DMS153 treated with DMSO at 0.1 percent for 48 hours (cell line): ENCODE results near the gene ATRNL1.

Experiments
- DNase-seq: peaks from one replicate; lab custom pipeline; 2025; ENCODE audit not compliant: unreplicated experiment; lab: John Stamatoyannopoulos, UW

Gene ATRNL1

GRCh38 chr10:115093286-115093775, at the start of gene ATRNL1:
Gene ATRNL1 (plus strand): TSS chr10:115093365. CDS start chr10:115093751, 386 bp downstream.
- DNase-seq = peak; percentile 41

GRCh38 chr10:115043719-115044118, 49.4 kb upstream of the ATRNL1 start:
- DNase-seq = no peak

- DNase-seq = no peak
These were observed 48.3 kb upstream of the ATRNL1 start for GRCh38 chr10:115044891-115045290.

- DNase-seq = no peak
These were observed 47.7 kb upstream of the ATRNL1 start for GRCh38 chr10:115045499-115045898.

GRCh38 chr10:115046686-115047236, 46.4 kb upstream of the ATRNL1 start:
- no peak for DNase-seq

- no peak for DNase-seq
These were observed 45.5 kb upstream of the ATRNL1 start for GRCh38 chr10:115047705-115048104.

GRCh38 chr10:115049318-115049717, 43.8 kb upstream of the ATRNL1 start:
- no peak for DNase-seq

- DNase-seq = no peak
These were observed 43.2 kb upstream of the ATRNL1 start for GRCh38 chr10:115049960-115050359.

- DNase-seq = no peak
These were observed 42.7 kb upstream of the ATRNL1 start for GRCh38 chr10:115050375-115051010.

GRCh38 chr10:115051216-115051615, 41.9 kb upstream of the ATRNL1 start:
- DNase-seq = no peak

- DNase-seq = no peak
These were observed 40.9 kb upstream of the ATRNL1 start for GRCh38 chr10:115052226-115052625.

GRCh38 chr10:115052728-115053127, 40.4 kb upstream of the ATRNL1 start:
- DNase-seq = no peak

- no peak for DNase-seq
These were observed 37.0 kb upstream of the ATRNL1 start for GRCh38 chr10:115056186-115056585.

- DNase-seq = no peak
These were observed 33.8 kb upstream of the ATRNL1 start for GRCh38 chr10:115059301-115059898.

GRCh38 chr10:115063701-115064658, 29.2 kb upstream of the ATRNL1 start:
- no peak for DNase-seq

GRCh38 chr10:115065801-115066200, 27.4 kb upstream of the ATRNL1 start:
- no peak for DNase-seq

- DNase-seq = no peak
These were observed 26.6 kb upstream of the ATRNL1 start for GRCh38 chr10:115066528-115066927.

- no peak for DNase-seq
These were observed 19.4 kb upstream of the ATRNL1 start for GRCh38 chr10:115073796-115074195.

- DNase-seq = no peak
These were observed 10.7 kb upstream of the ATRNL1 start for GRCh38 chr10:115082506-115082905.

- peak; percentile 16 for DNase-seq
These were observed 8.8 kb upstream of the ATRNL1 start for GRCh38 chr10:115084277-115084850.

GRCh38 chr10:115091161-115091560, 2.0 kb upstream of the ATRNL1 start:
- DNase-seq = no peak
